RCC 7860 (cell line): Measurements from ENCODE around the gene NKD1.
A peak's percentile ranks its signal among the peaks of the same experiment; 100 is the strongest.

Experiments
- DNase-seq: peaks from one replicate; pipeline ENCODE4 v3.0.0-alpha.2; 2015; ENCODE audit warnings: low spot score
- FAIRE-seq: peaks from 2 replicates; lab custom pipeline; 2012; peaks lifted over from hg19 to GRCh38; lab: Jason Lieb, UNC

NKD1 gene

DNA sequence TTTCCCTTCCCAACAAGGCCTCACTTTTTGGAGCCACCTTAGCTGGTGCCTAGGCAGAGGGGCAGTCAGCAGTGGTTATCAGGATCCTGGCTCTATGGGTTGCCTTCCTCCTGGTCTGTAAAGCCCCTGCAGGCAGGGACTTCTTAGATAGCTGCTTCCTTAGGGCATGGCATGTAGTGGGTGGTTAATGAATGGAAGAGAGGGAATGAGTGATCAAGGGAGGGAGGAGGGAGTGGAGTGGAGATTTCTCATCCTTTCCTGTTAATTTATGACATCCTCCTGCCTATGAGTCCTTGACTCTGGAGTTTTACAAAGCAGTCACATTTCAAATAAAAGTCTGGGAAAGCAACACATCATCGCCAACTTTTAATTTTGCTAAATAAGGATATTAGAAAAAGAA is 92.2 kb downstream of the NKD1 start:
- DNase-seq (no peak), FAIRE-seq (no peak)

DNA sequence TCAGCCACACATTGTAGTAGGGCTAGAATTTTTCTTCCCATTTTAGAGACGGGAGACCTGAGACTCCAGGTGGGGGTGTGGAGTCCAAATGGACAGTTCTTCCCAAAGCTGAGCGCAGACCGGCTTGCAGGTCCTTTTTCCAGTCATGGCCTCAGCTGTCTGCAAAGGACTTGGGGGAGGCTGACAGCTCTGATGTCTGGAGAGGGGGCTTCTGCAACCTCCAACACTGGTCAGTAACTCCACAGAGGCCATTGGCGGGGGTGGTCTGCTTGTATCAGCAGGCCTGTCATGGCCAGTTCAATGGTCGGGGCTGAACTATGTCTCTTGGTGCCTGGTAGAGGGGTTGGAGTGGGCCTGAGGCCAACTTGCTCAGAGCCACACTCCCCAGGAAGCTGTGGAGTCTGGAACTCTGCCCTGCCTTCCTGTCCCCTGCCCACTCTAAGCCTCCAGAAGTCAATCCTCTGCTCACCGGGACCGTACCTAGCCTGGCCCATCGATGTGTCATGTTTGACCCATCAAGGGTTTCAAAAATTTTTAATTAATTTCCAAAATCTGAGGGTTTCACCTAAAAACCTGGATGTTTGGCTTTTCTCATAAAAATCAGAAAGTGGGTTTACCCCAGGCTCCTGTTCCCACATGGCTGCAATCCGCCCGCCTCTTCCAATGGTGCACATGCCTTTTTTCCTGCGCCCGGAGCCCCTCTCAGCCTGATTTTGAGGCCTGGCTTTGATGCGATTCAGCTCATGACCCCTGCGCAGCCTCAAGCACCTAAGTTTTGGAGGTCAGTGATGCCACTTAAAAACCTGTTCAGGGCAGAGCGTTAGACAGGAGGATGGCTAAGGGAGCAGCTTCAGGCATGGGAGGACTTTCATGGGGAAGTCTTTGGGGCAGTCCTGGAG is 93.0 kb downstream of the NKD1 start:
- FAIRE-seq, result no peak

GRCh38 chr16:50641818-50642187 is 93.6 kb downstream of the NKD1 start:
- FAIRE-seq, result no peak
- no peak for DNase-seq

More for the DNA sequence above, 93.0 kb downstream of the NKD1 start:
- DNase-seq, result no peak

DNA sequence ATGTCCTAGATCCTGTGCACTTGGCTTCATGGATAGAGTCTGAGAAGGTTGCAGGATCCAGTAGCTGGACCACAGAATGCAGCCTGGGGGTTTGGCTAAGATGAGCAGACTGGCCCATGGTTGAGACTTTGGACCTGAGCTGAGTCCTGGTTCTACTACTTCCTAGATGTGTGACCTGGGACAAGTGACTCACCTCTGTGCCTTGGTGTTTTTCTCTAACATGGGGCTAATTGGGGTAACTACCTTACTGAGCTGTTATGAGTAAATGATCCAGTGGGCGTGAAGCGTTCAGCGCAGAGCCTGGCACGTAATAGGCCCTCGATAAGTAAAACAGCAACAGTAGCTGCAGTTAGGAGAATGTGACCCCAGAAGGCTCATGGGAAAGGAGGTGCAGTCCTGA is 94.2 kb downstream of the NKD1 start:
- no peak for FAIRE-seq
- no peak for DNase-seq

DNA sequence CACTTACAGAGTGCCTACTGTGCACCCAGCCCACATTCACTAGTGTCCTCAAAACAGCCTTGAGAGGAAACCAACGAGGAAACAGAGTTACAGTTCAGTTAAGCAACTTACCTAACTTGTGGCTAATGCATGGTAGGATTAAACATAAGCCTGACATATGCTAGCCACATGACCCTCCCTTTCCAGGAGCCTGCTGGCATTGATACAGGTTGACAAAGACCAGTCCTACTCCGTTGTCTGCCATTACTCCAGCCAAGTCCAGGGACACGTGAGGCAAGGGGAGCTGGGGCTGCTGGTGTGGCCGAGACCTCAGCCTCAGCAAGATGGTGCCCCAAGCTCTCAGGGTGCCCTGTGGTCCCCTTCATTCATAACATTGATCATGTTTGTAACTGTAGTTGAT is 95.0 kb downstream of the NKD1 start:
- FAIRE-seq (no peak), DNase-seq (no peak)

DNA sequence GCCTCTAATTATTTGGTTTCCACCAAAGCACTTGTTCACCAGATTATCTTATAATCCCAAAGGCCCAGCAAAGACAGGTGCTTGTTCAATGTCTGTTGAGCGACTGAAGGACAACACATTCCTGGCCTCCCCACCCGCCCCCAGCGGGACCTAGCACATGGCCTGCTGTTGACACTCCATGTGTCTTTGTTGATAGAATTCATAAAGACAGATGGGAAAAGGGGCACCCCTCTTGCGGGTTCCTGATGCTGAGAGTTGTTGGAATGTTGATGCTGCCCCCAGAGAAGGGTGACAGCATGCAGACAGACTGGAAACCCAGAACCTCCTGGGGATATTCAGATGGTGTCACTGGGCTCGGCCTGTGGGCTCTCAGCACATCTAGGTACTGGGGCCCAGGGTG is 96.0 kb downstream of the NKD1 start:
- FAIRE-seq (no peak), DNase-seq (no peak)

- no peak for DNase-seq
- FAIRE-seq, result no peak
These were observed 96.5 kb downstream of the NKD1 start for GRCh38 chr16:50644729-50645128.

- FAIRE-seq (no peak), DNase-seq (no peak)
These were observed 97.5 kb downstream of the NKD1 start for GRCh38 chr16:50645563-50646220.

DNA sequence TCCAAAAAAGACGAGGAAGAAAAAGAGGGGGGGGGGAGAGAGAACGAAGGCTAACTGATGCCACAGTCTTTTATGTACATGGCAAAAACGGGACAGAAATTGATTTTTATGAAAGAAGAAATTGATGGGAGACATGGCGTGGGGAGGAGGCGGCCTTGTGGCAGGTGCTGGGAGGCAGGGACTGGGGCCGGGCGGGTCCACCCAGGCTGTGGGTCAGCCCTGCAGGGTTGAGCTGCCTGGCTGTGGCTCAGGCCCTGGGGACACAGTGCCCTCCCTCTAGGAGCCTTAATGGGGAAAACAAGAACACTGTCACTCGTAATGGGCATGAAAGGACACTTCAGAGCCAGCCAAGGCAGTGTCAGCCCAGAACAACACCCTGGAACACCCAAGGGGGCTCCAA is 98.1 kb downstream of the NKD1 start:
- DNase-seq, result no peak
- no peak for FAIRE-seq

DNA sequence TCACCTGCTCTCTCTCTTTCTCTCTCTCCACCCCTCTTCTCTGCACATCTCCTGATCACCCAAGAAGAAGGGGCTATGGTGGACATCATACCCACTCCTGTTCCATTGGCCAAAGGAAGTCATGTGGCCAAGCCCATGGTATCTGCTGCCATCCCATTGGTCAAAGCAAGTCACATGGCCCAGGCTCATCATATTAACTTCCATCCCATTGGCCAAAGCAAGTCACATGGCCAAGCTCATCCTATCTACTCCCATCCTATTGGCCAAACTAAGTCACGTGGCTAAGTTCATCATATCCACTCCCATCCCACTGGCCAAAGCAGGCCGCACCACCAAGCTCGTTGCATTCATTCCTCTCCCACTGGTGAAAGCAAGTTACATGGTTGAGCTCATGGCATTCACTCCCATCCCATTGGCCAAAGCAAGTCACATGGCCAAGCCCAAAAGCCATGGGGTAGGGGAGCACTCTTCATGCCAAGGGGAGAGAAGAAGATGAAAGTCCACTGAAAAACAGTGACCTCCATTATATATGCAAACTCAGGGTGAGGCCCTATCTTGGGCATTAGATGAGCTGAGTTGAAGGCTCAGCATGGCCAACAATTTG is 103.7 kb downstream of the NKD1 start:
- no peak for DNase-seq
- FAIRE-seq, result no peak

DNA sequence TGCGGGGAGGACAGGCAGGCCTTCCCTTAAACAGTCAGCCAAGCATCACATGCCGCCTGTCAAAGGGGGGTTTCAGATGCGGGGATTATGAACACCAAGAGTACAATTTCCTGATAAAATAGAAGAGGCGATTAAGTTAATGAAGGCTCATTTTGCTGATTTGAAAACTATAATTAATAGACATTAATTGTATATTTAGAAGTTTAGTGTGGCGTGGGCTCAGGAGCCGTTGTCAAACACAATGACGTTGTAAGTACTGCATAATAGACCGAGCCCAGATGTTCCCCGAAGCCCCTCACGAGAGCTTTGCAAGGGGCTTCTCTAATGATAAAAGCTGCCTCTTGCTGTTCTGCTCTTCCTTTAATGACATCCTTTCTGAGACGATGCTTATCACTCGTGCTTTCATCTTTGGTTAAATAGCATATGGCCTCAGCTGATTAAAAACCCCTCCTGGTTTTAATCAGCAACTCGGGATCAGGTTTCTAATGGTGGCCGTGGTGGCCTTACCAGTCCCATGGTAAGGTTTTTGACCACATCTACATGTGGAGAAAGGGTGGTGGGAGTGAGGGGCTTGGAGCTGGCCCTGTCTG is 104.7 kb downstream of the NKD1 start:
- FAIRE-seq, result no peak

GRCh38 chr16:50653633-50654519 is 105.7 kb downstream of the NKD1 start:
- no peak for DNase-seq
- no peak for FAIRE-seq

More for the DNA sequence above, 104.7 kb downstream of the NKD1 start:
- DNase-seq, result no peak

- DNase-seq (no peak), FAIRE-seq (no peak)
These were observed 107.4 kb downstream of the NKD1 start for GRCh38 chr16:50655558-50656055.

DNA sequence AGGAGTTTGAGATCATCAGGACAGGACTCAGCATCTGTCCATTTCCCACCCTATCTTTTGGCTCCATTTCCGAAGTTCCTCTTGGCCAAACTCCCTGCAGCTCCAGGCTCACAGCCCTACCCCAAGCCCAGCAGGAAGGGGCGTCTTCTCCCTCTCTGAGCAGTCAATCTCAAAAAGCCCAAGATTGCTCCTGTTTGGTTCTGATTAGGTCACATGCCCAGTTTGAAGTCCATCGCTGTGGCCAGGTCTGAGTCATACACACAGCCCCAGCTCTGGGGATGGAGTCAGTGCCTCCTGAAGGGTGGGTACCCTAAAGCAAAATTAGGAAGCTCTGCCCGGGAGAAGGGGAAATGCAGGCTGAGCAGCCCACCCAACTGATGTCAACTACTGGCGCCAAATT is 109.0 kb downstream of the NKD1 start:
- no peak for DNase-seq
- FAIRE-seq, result no peak

DNA sequence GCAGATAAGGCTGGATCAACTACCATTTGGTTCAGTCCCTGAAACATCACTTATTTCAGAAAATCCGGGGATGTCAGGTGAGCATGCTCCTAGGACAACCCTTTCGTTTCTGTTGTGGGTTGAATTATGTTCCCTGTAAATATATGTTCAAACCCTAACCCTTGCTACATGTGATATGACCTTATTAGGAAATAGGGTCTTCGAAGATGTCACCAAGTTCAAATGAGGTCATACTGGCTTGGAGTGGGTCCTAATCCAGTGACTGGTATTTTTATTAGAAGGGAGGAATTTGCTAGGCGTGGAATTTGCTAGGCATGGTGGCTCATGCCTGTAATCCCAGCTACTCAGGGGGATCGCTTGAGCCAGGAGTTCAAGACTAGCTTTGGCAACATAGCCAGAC is 111.6 kb downstream of the NKD1 start:
- no peak for FAIRE-seq

GRCh38 chr16:50662306-50662940 is 114.2 kb downstream of the NKD1 start:
- DNase-seq (no peak), FAIRE-seq (no peak)

More for the DNA sequence above, 111.6 kb downstream of the NKD1 start:
- no peak for DNase-seq

DNA sequence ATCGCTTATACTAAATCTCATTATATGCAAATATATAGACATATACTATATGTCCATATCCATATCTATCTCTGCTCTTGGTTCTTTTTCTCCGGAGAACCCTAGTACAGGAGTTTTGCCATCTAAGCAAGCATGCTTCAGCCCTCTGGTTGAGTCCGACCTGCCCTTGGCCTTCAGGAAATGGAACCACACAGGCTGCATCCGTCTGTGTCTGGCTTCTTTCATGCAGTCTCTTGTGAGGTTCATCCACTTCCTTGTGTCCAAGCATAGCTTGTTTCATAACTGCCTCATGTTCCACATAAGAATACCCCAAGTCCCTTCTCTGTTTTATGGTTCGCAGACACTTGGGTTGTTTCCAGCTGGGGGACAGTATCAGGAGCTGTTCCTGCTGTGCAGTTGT is 116.1 kb downstream of the NKD1 start:
- DNase-seq, result no peak

DNA sequence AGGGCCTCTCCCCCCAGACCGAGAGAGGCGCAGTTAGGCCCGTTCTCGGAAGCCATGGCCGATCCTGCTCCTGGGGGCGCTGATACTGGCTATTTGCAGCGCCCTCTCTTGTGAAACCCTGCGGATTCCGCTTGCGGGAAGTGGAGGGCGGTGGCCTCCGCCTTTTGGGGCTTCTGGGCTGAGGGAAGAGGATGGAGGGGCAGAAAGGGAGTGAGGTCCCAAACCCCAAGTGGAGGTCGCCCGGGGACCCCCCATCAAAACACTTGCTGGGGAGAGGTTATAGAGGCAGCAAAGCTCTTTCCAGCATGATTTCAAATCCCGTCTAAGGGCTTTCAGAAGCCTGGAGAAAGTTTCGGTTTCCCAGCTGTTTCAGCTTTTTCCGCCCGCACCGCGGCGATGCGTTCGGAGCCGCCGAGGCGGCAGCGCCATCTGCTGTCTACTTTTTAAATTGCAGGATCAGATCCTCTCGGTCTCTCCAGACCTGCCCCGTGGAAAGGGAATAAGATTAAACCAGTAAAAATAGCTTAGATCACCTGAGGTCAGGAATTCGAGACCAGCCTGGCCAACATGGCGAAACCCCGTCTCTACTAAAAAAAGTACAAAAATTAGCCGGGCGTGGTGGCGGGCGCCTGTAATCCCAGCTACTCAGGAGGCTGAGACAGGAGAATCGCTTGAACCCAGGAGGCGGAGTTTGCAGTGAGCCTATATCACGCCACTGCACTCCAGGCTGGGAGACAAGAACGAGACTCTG is 117.1 kb downstream of the NKD1 start:
- FAIRE-seq (peak; percentile 4), DNase-seq (peak; percentile 10)

More for the DNA sequence above, 116.1 kb downstream of the NKD1 start:
- FAIRE-seq, result no peak
